ENCODE results near the gene FAM185A.
"Not testable (repeated sequence)": the region's sequence is repeated elsewhere in the genome, so short reads cannot be mapped to it uniquely, and the experiment has no call there.

GRCh38 chr7:102713691-102714080 lies 35.1 kb upstream of the FAM185A start:
- TF ChIP-seq CEBPB (IDR thresholded peaks at IDR 0.05; ENCODE audit: low read depth, low read length); KDM4A (IDR thresholded peaks at IDR 0.05; ENCODE audit: low read depth, low read length, severe bottlenecking); JUND (IDR thresholded peaks at IDR 0.05; ENCODE audit: low read length); RXRA (IDR thresholded peaks at IDR 0.05; ENCODE audit: insufficient read depth, low read depth, low read length); SUZ12 (IDR thresholded peaks at IDR 0.05; ENCODE audit: low read length); CTCF (IDR thresholded peaks at IDR 0.05; ENCODE audit: control extremely low read depth in 1 of 3, insufficient read depth in 1 of 3, low read depth in 1 of 3, low read length in 3 of 3); RFX5 (IDR thresholded peaks at IDR 0.05; ENCODE audit: borderline replicate concordance, low read depth, low read length); SP1 (IDR thresholded peaks at IDR 0.05; ENCODE audit: low read depth, low read length); TAF1 (IDR thresholded peaks at IDR 0.05; ENCODE audit: low read depth, low read length); SP2 (IDR thresholded peaks at IDR 0.05; ENCODE audit: low read length); YY1 (IDR thresholded peaks at IDR 0.05; ENCODE audit: low read depth, low read length); RNF2 (IDR thresholded peaks at IDR 0.05; ENCODE audit: borderline replicate concordance, low read depth, low read length, missing control alignments, poor library complexity, severe bottlenecking); POLR2A (IDR thresholded peaks at IDR 0.05; ENCODE audit: control extremely low read depth in 1 of 2, low read depth in 2 of 2, low read length in 2 of 2): not testable (repeated sequence)

Data from H1 (cell line).